Mucosa of descending colon (tissue), 3 donors: ENCODE measurements around the gene ABLIM2. TPM values are rescaled to one million over a fixed set of nuclear protein-coding genes. Genes with fewer than 3 reads are reported as not detected.

Experiments
- ATAC-seq: fragments of 200-7000 bp; cut with Tn5 transposase; one replicate; pipeline ENCODE4 v1.9.1; 2020; ENCODE audit warnings: mild to moderate bottlenecking, moderate library complexity
- DNase-seq, 3 donors: peaks; one replicate each; pipeline ENCODE4 v3.0.0-alpha.2; 2020
- H3K36me3 ChIP-seq: fragments of 200-600 bp; one replicate; pipeline ENCODE4 v1.8.0; 2021; ENCODE audit warnings: low read depth, mild to moderate bottlenecking
- H3K4me1 ChIP-seq: fragments of 200-600 bp; one replicate; pipeline ENCODE4 v1.8.0; 2021; ENCODE audit warnings: low read depth, mild to moderate bottlenecking
- H3K4me3 ChIP-seq: fragments of 200-600 bp; one replicate; pipeline ENCODE4 v1.8.0; 2021; ENCODE audit warnings: mild to moderate bottlenecking
- H3K9me3 ChIP-seq: fragments of 200-600 bp; one replicate; pipeline ENCODE4 v1.8.0; 2021; ENCODE audit warnings: mild to moderate bottlenecking
- intact Hi-C, 2 donors: fragments of 100-400 bp; cut with DNase I in 1 of 2; cut with micrococcal nuclease in 1 of 2; formaldehyde crosslinking; loops; one replicate each; pipeline versions ENCODE4 v1.11.0 to v1.11.1; 2022; cut with DNase I, micrococcal nuclease
- total RNA-seq, 3 donors: library from RNA; stranded (reverse); fragmentation: NEBNext Ultra II Directional in 2 of 3; extraction: Animal tissue kit (Norgen Biotek cat#: 25700) in 2 of 3; gene quantifications; one replicate each; pipeline versions ENCODE4 v1.2.1 to v1.2.4, GENCODE V29; 2021 to 2023
- TF ChIP-seq, protein P1 (sequence below): fragments of 200-600 bp; IDR thresholded peaks from one replicate; pipeline ENCODE4 v1.8.0; 2022; ENCODE audit warnings: antibody characterized with exemption, mild to moderate bottlenecking
- donor health status: DM: no; HTN: no; CAD: no; lungs with moderate emphysema.
- donor health status: DM: no; HTN: no; CAD: no.
- donor health status: DM: no; HTN: yes; CAD: no.

ABLIM2 gene
- total RNA-seq, 3 donors from 2014 or later: 15.0 to 15.8 (median 15.5) TPM

DNA sequence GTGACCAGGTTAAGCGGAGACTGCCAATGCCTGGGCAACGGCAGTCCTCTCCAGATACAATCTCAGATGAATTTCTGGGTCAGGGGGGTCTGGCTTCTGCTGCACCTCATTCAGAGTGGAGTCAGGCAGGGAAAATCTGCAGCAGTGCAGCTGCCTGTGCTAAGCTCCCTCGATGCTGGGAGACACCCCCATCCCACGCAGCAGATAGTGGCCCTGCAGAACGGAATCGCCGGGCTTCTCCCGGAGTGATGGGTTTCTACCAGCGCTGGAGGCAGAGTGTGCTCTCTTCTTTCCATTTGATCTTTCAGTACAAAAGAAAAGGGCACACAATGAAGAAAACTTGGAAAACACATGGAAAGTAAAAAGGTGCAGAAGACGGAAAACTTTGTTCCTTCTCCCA is 5.2 kb downstream of the ABLIM2 start:
- Histone ChIP-seq H3K9me3 (no peaks in the 10 kb centered on the region), H3K4me1 (peaks cover 7% of the 10 kb centered on the region), H3K4me3 (no peak overlapping the region), H3K36me3 (no peaks in the 10 kb centered on the region)
- peak in 1 of 3 donors; percentile 25 for DNase-seq
- ATAC-seq: no peak
- TF ChIP-seq, protein P1, sequence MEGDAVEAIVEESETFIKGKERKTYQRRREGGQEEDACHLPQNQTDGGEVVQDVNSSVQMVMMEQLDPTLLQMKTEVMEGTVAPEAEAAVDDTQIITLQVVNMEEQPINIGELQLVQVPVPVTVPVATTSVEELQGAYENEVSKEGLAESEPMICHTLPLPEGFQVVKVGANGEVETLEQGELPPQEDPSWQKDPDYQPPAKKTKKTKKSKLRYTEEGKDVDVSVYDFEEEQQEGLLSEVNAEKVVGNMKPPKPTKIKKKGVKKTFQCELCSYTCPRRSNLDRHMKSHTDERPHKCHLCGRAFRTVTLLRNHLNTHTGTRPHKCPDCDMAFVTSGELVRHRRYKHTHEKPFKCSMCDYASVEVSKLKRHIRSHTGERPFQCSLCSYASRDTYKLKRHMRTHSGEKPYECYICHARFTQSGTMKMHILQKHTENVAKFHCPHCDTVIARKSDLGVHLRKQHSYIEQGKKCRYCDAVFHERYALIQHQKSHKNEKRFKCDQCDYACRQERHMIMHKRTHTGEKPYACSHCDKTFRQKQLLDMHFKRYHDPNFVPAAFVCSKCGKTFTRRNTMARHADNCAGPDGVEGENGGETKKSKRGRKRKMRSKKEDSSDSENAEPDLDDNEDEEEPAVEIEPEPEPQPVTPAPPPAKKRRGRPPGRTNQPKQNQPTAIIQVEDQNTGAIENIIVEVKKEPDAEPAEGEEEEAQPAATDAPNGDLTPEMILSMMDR: no peak
- intact Hi-C loops: no loop called here

DNA sequence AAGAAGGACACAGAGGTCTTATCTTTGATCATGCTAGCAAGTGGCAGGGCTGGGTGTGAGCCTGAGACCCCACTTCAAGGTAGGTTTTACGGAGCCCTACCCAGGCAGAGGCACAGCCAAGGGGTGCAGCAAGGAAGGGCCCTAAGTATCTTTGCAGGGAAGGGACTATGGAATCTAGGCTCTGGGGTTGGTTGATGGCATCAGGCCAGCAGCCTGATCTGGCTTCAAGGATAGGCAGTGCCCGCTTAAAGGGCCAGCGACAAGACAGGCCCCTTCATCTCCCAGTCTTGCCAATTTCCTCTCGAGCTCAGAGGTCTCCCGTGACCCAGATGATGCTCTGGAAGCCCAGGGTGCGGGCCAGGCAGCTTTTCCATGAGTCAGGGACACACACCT is 5.8 kb downstream of the ABLIM2 start:
- peak in 1 of 3 donors; percentile 33 for DNase-seq
- no peak for ATAC-seq
- intact Hi-C loops: no loop called here
- TF ChIP-seq, protein P1: no peak
- no peaks in the 10 kb centered on the region for H3K9me3 ChIP-seq
- no peaks in the 10 kb centered on the region for H3K36me3 ChIP-seq
- no peak overlapping the region for H3K4me3 ChIP-seq
- H3K4me1 ChIP-seq: peaks cover 5% of the 10 kb centered on the region

DNA sequence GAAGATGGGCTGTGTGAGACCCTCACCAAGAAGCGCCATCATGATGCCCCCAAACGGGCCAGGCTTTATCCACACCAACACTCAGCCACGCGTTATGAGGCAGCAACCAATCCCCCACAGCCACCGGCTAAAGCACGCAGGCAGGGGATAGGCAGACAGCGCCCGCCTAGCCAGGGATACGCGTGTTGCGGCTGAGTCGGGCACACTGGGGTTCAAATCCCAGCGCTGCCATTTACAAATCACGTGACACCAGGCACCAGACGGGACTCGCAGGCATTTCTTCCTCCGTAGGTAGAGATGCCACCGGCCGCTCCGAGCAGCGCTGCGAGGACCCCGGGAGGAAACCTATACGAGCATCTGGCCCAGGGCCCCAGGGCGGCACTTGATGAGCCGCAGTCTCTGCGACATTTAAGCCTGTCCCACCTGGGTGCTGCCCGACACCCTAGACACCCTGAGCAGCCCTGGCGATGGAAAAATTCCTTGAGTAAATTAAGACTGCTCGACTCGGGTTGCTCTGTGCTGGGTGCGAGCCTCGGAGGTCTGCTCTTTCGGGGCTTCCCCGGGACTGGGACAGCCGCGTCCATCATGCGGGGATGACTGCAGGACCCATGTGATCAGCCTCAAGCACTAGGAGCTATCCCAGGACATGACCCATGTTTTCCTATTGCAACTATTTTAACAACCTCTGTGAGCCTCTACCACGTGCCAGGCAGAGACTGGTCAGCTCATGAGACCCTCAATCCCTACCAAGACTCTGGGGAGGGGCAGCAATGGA is 6.3 kb downstream of the ABLIM2 start:
- DNase-seq: peak in 1 of 3 donors; percentile 36

DNA sequence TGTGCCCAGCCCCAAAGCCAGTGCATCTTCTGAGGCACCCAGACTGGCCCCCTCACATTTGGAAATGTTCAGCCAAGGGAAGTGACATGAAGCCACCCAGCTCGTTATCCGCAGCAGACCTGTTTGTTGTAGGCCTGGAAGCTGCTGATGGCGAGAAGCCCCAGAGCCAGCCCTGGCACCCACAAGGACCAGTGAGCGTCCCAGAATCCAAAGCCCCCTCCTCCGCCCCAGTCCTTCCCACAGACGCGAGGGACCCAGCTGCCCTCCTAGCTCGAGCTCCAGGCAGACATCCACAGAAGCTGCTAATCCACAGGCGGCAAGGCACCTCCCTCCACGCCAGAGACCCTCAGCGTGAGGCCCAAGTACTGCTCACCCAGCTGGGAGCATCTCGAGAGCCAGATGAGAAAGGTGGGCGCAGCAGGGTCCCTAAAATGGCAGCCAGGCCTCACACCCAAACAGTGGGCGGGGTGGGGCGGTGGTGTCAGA is 7.4 kb downstream of the ABLIM2 start:
- H3K4me1 ChIP-seq: no peaks in the 10 kb centered on the region
- intact Hi-C loops: no loop called here
- H3K4me3 ChIP-seq: no peak overlapping the region
- TF ChIP-seq, protein P1: no peak
- DNase-seq (peak in 1 of 3 donors; percentile 20), ATAC-seq (no peak)
- H3K36me3 ChIP-seq: no peaks in the 10 kb centered on the region
- no peaks in the 10 kb centered on the region for H3K9me3 ChIP-seq

More for the DNA sequence above, 6.3 kb downstream of the ABLIM2 start:
- ATAC-seq: no peak
- H3K36me3 ChIP-seq: no peaks in the 10 kb centered on the region
- no peak overlapping the region for H3K4me3 ChIP-seq
- no peaks in the 10 kb centered on the region for H3K4me1 ChIP-seq
- TF ChIP-seq, protein P1: no peak
- intact Hi-C loops: no loop called here
- H3K9me3 ChIP-seq: no peaks in the 10 kb centered on the region

DNA sequence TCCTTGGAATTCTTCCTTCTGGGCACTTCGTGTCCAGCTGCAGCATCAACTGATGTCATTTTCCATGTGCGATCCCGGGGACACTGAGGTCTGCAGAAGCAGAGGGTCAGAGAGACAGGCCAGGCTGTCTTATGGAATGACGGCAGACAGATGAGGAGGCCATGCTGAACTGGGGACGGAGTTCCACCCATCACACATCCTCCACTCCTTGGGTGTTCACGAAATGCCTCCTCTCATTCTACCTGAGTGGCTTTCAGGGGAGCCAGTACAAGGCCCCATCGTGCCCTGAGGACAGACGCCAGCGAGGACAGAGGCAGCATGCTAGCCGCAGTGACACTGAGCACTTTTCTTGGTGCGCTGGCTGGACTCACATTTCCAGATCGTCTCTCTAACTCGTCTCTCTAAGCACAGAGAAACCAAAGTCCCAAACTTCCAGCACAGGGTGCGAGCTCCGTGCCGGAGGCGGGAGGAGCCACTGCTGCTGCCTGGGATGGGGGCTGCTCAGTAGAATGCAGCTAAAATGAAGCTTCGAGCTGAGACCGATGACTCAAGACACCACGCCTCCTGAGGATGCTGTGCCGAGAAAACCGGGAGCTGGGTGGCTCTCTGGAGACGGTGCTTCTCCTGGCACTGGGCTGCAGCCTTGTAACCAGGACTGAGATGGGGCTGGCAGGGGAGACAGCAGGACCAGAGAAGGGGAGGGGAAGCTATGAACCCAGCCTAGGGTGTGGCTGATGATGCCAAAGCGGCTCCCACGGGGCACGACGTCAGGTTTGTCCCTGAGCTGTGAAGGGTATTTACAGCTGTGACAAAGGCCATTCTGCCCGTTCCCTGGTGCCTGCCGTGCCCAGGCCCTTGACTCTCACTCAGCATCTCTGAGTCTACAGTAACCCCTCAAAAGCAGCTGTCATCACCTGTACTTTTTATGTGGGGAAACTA is 8.2 kb downstream of the ABLIM2 start:
- no peaks in the 10 kb centered on the region for H3K4me1 ChIP-seq
- ATAC-seq (peak; percentile 10), DNase-seq (peak in 1 of 3 donors; percentile 24)
- no peaks in the 10 kb centered on the region for H3K36me3 ChIP-seq
- intact Hi-C loops: no loop called here
- no peaks in the 10 kb centered on the region for H3K9me3 ChIP-seq
- H3K4me3 ChIP-seq: no peak overlapping the region
- TF ChIP-seq, protein P1: no peak
